OCI-LY3 (cell line): Measurements from ENCODE around the gene TBC1D8.

ENCODE experiments used
- CTCF ChIP-seq: fragments of 200-600, 300-600 bp; sonication (generic); IDR thresholded peaks from 2 replicates; pipeline ENCODE4 v1.5.1; 2014; ENCODE audit warnings: antibody characterized with exemption, low read length, low read depth
- EZH2phosphoT487 ChIP-seq: fragments of 200-600 bp; shearing (Covaris generic); IDR thresholded peaks from 2 replicates; pipeline ENCODE4 v1.6.1; 2018; ENCODE audit warnings: antibody characterized with exemption, mixed run types, low read depth

- TF ChIP-seq CTCF (no peak), EZH2phosphoT487 (no peak)
These were observed 25.4 kb downstream of the TBC1D8 start for GRCh38 chr2:101125808-101126207.
